ENCODE results near the gene ZNF280A.

The ZNF280A gene

GRCh38 chr22:22467112-22467511 lies 53.0 kb downstream of the ZNF280A start:
- no peak for TF ChIP-seq CTCF (IDR thresholded peaks at IDR 0.05; ENCODE audit: low read depth, low read length, missing control alignments)
- DNase-seq (ENCODE audit: low read depth), result no peak
- no peak overlapping the region for H3K4me3 ChIP-seq (ENCODE audit: low read depth, low read length)

- no peak for TF ChIP-seq CTCF (IDR thresholded peaks at IDR 0.05; ENCODE audit: low read depth, low read length, missing control alignments)
Observed at GRCh38 chr22:22465782-22466181, 54.3 kb downstream of the ZNF280A start.

GRCh38 chr22:22465094-22465602 lies 54.9 kb downstream of the ZNF280A start:
- no peak for TF ChIP-seq CTCF (IDR thresholded peaks at IDR 0.05; ENCODE audit: low read depth, low read length, missing control alignments)
- no peak for DNase-seq (ENCODE audit: low read depth)
- no peak overlapping the region for H3K4me3 ChIP-seq (ENCODE audit: low read depth, low read length)

More at GRCh38 chr22:22465782-22466181, 54.3 kb downstream of the ZNF280A start:
- no peak overlapping the region for H3K4me3 ChIP-seq (ENCODE audit: low read depth, low read length)
- no peak for DNase-seq (ENCODE audit: low read depth)

- no peak for DNase-seq (ENCODE audit: low read depth)
- no peak overlapping the region for H3K4me3 ChIP-seq (ENCODE audit: low read depth, low read length)
- no peak for TF ChIP-seq CTCF (IDR thresholded peaks at IDR 0.05; ENCODE audit: low read depth, low read length, missing control alignments)
Observed at GRCh38 chr22:22464541-22465054, 55.5 kb downstream of the ZNF280A start.

GRCh38 chr22:22463855-22464540 lies 56.1 kb downstream of the ZNF280A start:
- peak; percentile 59 for TF ChIP-seq CTCF (IDR thresholded peaks at IDR 0.05; ENCODE audit: low read depth, low read length, missing control alignments)
- no peak overlapping the region for H3K4me3 ChIP-seq (ENCODE audit: low read depth, low read length)
- DNase-seq (ENCODE audit: low read depth), result peak; percentile 24
